SU-DHL-6 (cell line): ENCODE measurements around the gene FER1L5.

ENCODE experiments used
- H2AFZ ChIP-seq: fragments of 200-600 bp; sonication (generic); 2 replicates; pipeline ENCODE4 v1.6.1; 2014; ENCODE audit warnings: low read depth, mild to moderate bottlenecking, moderate library complexity, mixed read lengths, antibody characterized with exemption, low read length; ENCODE audit not compliant: severe bottlenecking
- H3F3A ChIP-seq: fragments of 200-600 bp; shearing (Covaris generic); 2 replicates; pipeline ENCODE4 v1.6.0; 2016; ENCODE audit warnings: antibody characterized with exemption, mild to moderate bottlenecking; ENCODE audit not compliant: insufficient read depth
- H3K27ac ChIP-seq: fragments of 200-600 bp; sonication (generic); 2 replicates; pipeline ENCODE4 v1.5.1; 2016; ENCODE audit warnings: low read depth, mild to moderate bottlenecking, low read length, moderate library complexity, mixed read lengths
- H3K27me3 ChIP-seq: fragments of 200-600 bp; sonication (generic), shearing (Covaris generic); 2 replicates; pipeline ENCODE4 v1.6.0; 2014; ENCODE audit warnings: mild to moderate bottlenecking, low read length
- H3K36me3 ChIP-seq: fragments of 200-600 bp; sonication (generic); 2 replicates; pipeline ENCODE4 v1.6.1; 2014; ENCODE audit warnings: mild to moderate bottlenecking, low read length, mixed read lengths
- H3K4me2 ChIP-seq: fragments of 300-600, 200-600 bp; shearing (Covaris generic), sonication (generic); 2 replicates; pipeline ENCODE4 v1.6.0; 2014; ENCODE audit warnings: low read length, low read depth, mild to moderate bottlenecking; ENCODE audit not compliant: poor library complexity, severe bottlenecking
- H3K4me3 ChIP-seq: fragments of 200-600 bp; sonication (generic); 2 replicates; pipeline ENCODE4 v1.5.1; 2014; ENCODE audit warnings: antibody characterized with exemption, low read length, mild to moderate bottlenecking, mixed read lengths; ENCODE audit not compliant: insufficient read depth, poor library complexity, severe bottlenecking
- H3K79me2 ChIP-seq: fragments of 200-600 bp; sonication (generic); 2 replicates; pipeline ENCODE4 v1.6.1; 2014; ENCODE audit warnings: mild to moderate bottlenecking, low read length, moderate library complexity; ENCODE audit not compliant: insufficient read depth
- H3K9ac ChIP-seq: fragments of 200-600 bp; sonication (generic); 2 replicates; pipeline ENCODE4 v1.7.0; 2014; ENCODE audit warnings: mild to moderate bottlenecking, low read length
- H3K9me2 ChIP-seq: fragments of 200-600 bp; sonication (generic); replicated peaks from 2 replicates; pipeline ENCODE4 v1.6.1; 2014; ENCODE audit warnings: low read length; ENCODE audit not compliant: insufficient read depth
- H3K9me3 ChIP-seq: fragments of 200-600 bp; sonication (generic); 2 replicates; pipeline ENCODE4 v1.6.1; 2014; ENCODE audit warnings: low read length, mixed read lengths; ENCODE audit not compliant: insufficient read depth
- H4K20me1 ChIP-seq: fragments of 200-600 bp; sonication (generic); 2 replicates; pipeline ENCODE4 v1.6.1; 2014; ENCODE audit warnings: low read depth, mild to moderate bottlenecking, antibody characterized with exemption, low read length, moderate library complexity, mixed read lengths
- CTCF ChIP-seq: fragments of 200-600 bp; sonication (generic); IDR thresholded peaks from one replicate; pipeline ENCODE4 v1.5.1; 2017; ENCODE audit warnings: antibody characterized with exemption, mild to moderate bottlenecking, low read length, moderate library complexity; ENCODE audit not compliant: insufficient read depth, poor library complexity, severe bottlenecking
- EZH2phosphoT487 ChIP-seq: fragments of 200-600 bp; sonication (generic), shearing (Covaris generic); conservative IDR thresholded peaks from 2 replicates; pipeline ENCODE4 v1.6.1; 2018; ENCODE audit warnings: mild to moderate bottlenecking, antibody characterized with exemption, low read length, moderate library complexity, mixed read lengths

The FER1L5 gene

GRCh38 chr2:96698221-96698861 lies 55.8 kb downstream of the FER1L5 start:
- H3K27me3 ChIP-seq = no peaks in the 10 kb centered on the region
- TF ChIP-seq CTCF (no peak), EZH2phosphoT487 (no peak)
- no peak overlapping the region for H3K4me3 ChIP-seq
- no peaks in the 10 kb centered on the region for H3K9me2 ChIP-seq
- H3K36me3 ChIP-seq = no peaks in the 10 kb centered on the region
- H4K20me1 ChIP-seq = no peaks in the 10 kb centered on the region
- H3F3A ChIP-seq = no peaks in the 10 kb centered on the region
- H3K9me3 ChIP-seq = no peaks in the 10 kb centered on the region
- H3K27ac ChIP-seq = no peak overlapping the region
- H3K79me2 ChIP-seq = no peaks in the 10 kb centered on the region
- no peak overlapping the region for H3K9ac ChIP-seq
- no peak overlapping the region for H3K4me2 ChIP-seq
- no peak overlapping the region for H2AFZ ChIP-seq

GRCh38 chr2:96699021-96699420 lies 56.5 kb downstream of the FER1L5 start:
- TF ChIP-seq CTCF (no peak), EZH2phosphoT487 (no peak)
- Histone ChIP-seq H3K4me2 (no peak overlapping the region), H3K27ac (no peak overlapping the region), H3K9me2 (no peaks in the 10 kb centered on the region), H3K36me3 (no peaks in the 10 kb centered on the region), H3K9me3 (no peaks in the 10 kb centered on the region), H3K4me3 (no peak overlapping the region), H3K79me2 (no peaks in the 10 kb centered on the region), H3F3A (no peaks in the 10 kb centered on the region), H4K20me1 (no peaks in the 10 kb centered on the region), H2AFZ (no peak overlapping the region), H3K9ac (no peak overlapping the region), H3K27me3 (no peaks in the 10 kb centered on the region)

GRCh38 chr2:96699621-96700020 lies 57.1 kb downstream of the FER1L5 start:
- no peak overlapping the region for H3K4me2 ChIP-seq
- H3K36me3 ChIP-seq = no peaks in the 10 kb centered on the region
- no peaks in the 10 kb centered on the region for H3K9me3 ChIP-seq
- H3K9me2 ChIP-seq = no peaks in the 10 kb centered on the region
- H3K4me3 ChIP-seq = no peak overlapping the region
- no peak overlapping the region for H2AFZ ChIP-seq
- TF ChIP-seq EZH2phosphoT487 (no peak), CTCF (no peak)
- H3K79me2 ChIP-seq = no peaks in the 10 kb centered on the region
- H3K27me3 ChIP-seq = no peaks in the 10 kb centered on the region
- H3K9ac ChIP-seq = no peak overlapping the region
- H3F3A ChIP-seq = no peaks in the 10 kb centered on the region
- H4K20me1 ChIP-seq = no peaks in the 10 kb centered on the region
- no peak overlapping the region for H3K27ac ChIP-seq
